HL-60/S4 (cell line): ENCODE data around the gene SPN.
"Not testable (repeated sequence)": the region's sequence is repeated elsewhere in the genome, so short reads cannot be mapped to it uniquely, and the experiment has no call there.

Experiments
- in situ Hi-C: fragments of 300-500 bp; cut with MboI; formaldehyde crosslinking; loops from 2 replicates; pipeline ENCODE4 v1.14.3; 2022; ENCODE audit warnings: low sequenced_read_pairs

SPN gene

GRCh38 chr16:29675811-29676643, 13.0 kb downstream of the SPN start:
- in situ Hi-C loops, result no loop called here

GRCh38 chr16:29676989-29677785, 14.1 kb downstream of the SPN start:
- in situ Hi-C loops, result no loop called here

GRCh38 chr16:29678691-29679267, 15.7 kb downstream of the SPN start, which contains the start of gene QPRT:
TSS of gene QPRT (plus strand) at chr16:29679180. CDS start at chr16:29679198, 18 bp downstream.
- in situ Hi-C loops, result no loop called here

GRCh38 chr16:29680180-29680598, 17.1 kb downstream of the SPN start:
- in situ Hi-C loops, result no loop called here

GRCh38 chr16:29683543-29684090, 20.6 kb downstream of the SPN start:
- in situ Hi-C loops, result no loop called here

GRCh38 chr16:29684679-29685078, 21.6 kb downstream of the SPN start:
- in situ Hi-C loops, result no loop called here

GRCh38 chr16:29686740-29687332, 23.8 kb downstream of the SPN start:
- in situ Hi-C loops, result no loop called here

GRCh38 chr16:29687755-29688154, 24.7 kb downstream of the SPN start:
- in situ Hi-C loops, result no loop called here

- in situ Hi-C loops, result no loop called here
These were observed 25.1 kb downstream of the SPN start for GRCh38 chr16:29688172-29688571.

GRCh38 chr16:29689490-29690351, 26.7 kb downstream of the SPN start:
- in situ Hi-C loops, result not testable (repeated sequence)

GRCh38 chr16:29692606-29693005, 29.6 kb downstream of the SPN start:
- in situ Hi-C loops, result not testable (repeated sequence)

GRCh38 chr16:29694384-29695195, 31.5 kb downstream of the SPN start:
- in situ Hi-C loops, result loop anchor here (5.0 kb wide), 1 partner anchor 328 kb away; the partner anchor contains the start of gene C16orf92

GRCh38 chr16:29695675-29696074, 32.6 kb downstream of the SPN start:
- in situ Hi-C loops, result loop anchor here (5.0 kb wide), 1 partner anchor 327 kb away; the partner anchor contains the start of gene C16orf92

GRCh38 chr16:29696881-29697331, 33.9 kb downstream of the SPN start:
- in situ Hi-C loops, result loop anchor here (5.0 kb wide), 1 partner anchor 325 kb away; the partner anchor contains the start of gene C16orf92

GRCh38 chr16:29697391-29697790, 34.3 kb downstream of the SPN start:
- in situ Hi-C loops, result loop anchor here (5.0 kb wide), 1 partner anchor 325 kb away; the partner anchor contains the start of gene C16orf92

- in situ Hi-C loops, result loop anchor here (5.0 kb wide), 1 partner anchor 324 kb away; the partner anchor contains the start of gene C16orf92
These were observed 35.0 kb downstream of the SPN start for GRCh38 chr16:29698042-29698441.

- in situ Hi-C loops, result loop anchor here (5.0 kb wide), 1 partner anchor 324 kb away; the partner anchor contains the start of gene C16orf92
These were observed 35.7 kb downstream of the SPN start for GRCh38 chr16:29698484-29699323.
